Putamen (tissue), 1 donor: Measurements from ENCODE around the gene CSNK1D.

ENCODE experiments used
- DNase-seq: peaks from one replicate; pipeline ENCODE4 v3.0.0-alpha.2; 2016; ENCODE audit warnings: low spot score

The CSNK1D gene

DNA sequence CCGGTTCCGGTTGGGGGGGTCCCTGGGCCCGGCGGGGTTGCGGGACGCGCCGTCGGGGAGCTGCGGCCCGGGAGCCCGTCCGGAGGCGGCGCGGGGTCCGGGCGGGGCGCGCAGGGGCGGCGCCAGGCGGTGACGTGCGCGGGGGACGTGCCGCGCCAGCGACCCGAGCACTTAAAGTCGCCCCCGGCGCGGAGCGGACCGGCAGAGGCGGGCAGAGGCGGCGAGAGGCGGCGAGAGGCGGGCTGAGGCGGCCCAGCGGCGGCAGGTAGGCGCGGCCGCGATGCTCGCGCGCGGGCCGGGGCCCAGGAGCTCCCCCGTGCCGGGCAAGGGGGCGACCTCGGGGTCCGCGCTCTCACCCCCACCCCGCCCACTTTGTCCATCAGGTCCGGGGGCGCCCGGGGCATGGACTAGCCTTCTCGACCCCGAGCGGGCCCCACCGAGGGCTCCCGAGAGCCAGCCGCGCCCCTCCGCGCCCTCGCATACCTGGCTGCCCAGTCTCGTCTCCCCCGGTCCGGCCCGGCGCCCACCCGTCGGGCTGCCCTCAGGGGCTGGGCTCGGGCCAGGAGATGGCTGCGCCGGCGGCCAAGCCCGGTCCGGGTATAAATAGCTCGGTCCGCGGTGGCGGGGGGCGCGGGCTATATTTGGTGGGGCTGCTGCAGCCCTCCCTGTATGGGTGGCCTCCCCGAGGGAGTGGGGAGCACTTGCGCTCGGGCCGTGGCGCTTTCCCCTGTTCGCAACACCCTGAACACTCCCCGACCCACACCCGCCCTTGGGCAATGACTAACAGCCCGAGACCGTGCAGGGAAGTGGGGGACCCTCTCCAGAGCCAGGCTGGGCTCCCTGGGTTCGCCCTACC is 44.4 kb downstream of the CSNK1D start, which contains the start of gene SLC16A3:
Gene SLC16A3 (plus strand): TSS at position 201 of the 856 bp plus-strand sequence. CDS start 6,967 bp downstream, outside the sequence.
- DNase-seq = no peak

GRCh38 chr17:82228278-82228841 is 45.1 kb downstream of the CSNK1D start:
- DNase-seq = no peak

DNA sequence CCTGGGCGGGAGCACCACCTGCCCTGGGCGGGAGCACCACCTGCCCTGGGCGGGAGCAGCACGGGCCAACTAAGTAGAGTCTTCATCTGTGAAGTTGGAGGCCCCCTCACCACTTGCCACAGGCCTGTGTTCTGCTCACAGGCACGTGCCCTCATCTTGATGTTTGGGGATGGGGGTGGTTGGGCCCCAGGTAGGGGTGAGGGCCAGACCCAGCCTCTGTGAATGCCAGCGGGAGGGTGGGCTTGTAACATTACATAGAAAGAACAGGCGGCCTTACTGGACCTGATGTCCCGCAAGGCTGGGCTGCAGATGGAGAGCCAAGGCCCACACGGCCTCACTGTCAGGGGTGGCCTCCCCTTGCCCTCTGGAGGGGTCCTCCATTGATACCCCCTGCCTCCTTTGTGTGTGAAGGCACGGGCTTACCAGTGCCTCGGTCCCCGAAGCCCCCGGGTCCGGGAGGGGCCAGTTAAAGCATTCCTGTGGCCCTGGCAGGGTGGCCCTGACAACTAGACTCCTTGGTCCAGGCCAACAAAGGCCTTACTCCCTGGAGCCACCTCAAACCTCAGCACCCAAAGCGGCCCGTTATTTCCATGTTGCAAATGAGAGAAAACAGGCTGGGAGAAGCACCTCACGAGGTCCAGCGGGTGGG is 45.7 kb downstream of the CSNK1D start:
- no peak for DNase-seq

GRCh38 chr17:82226809-82227628 is 46.5 kb downstream of the CSNK1D start:
- DNase-seq = no peak

DNA sequence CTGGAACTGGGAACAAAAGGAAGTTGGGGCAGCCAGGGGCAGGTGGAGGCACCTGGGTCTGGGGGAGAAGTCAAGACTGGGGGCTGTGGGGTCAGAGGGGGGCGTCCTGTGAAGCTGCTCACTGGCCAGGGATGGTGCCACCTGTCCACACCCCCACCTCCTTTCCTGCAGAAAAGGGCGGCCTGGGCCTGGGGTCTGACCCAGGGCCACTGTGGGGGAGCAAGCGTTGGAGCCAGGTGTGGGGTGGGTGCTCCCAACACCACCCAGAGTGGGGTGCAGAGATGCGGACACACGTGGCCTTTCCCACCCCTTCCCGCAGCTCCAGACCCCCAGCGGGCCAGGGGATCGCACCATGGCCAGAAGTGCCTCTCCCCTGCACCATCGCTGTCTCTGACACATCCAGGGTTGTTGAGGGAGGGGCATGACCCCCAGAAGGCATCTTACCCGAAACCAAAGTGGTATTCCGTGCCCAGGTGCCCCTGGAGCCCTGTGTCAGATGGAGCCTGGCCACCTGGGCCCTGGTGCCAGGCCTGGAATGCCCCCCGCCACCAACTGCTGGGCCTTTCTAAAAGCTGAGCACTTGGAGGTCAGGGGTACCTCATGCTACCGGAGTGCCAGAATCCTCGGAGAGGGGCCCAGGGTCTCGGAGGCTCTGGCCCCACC is 47.2 kb downstream of the CSNK1D start:
- DNase-seq = no peak

DNA sequence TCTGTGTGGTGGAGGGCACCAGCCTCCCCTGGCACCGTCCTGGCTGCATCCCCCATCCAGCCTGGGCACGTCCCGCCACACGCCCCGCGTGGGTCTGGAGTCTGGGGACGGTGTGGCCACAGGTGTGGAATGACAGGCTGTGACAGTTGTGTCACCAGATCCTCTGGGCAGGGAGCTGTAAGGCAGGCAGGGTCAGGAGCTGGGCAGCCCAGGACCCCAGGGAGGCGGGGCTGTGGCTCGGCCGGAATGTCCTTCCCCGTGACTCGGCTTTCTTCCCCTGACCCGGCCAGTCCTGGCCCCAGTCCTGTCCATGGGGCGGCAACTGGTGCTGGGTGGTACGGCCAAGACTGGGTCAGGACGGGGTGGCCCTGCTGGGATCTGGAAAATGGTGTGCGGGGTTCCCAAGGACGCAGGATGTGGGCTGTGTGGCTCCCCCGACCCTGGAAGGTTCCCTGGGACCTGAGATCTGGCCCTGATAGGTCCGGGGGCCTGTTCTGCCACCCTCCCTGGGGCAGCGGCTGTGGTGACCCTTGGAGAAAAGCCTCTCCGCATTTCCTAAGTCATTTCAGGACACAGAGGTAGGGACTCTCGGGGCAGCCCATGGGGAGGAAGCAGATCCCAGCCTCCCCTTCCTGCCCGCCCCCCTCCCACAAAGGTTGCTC is 48.0 kb downstream of the CSNK1D start:
- DNase-seq = no peak

DNA sequence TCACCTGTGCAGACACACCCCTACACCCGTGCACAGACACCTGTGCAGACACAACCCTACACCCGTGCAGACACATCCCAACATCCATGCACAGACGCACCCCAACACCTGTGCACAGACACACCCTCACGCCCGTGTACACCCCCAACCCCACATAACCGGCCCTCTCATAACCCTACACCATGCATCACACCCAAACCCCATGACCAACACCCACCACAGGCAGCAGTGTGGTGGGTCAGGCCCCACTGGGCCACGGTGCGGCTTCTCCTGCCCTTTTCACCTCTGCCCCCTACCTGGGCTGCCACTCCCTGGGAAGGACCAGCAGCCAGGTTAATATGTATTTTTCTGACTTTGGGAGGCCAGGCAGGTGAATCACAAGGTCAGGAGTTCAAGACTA is 48.8 kb downstream of the CSNK1D start:
- no peak for DNase-seq

- no peak for DNase-seq
Observed at GRCh38 chr17:82223517-82223916, 50.0 kb downstream of the CSNK1D start.

GRCh38 chr17:82222816-82223215 is 50.7 kb downstream of the CSNK1D start:
- no peak for DNase-seq

- DNase-seq = no peak
Observed at GRCh38 chr17:82221341-82221902, 52.1 kb downstream of the CSNK1D start.

- no peak for DNase-seq
Observed at GRCh38 chr17:82219753-82220709, 53.5 kb downstream of the CSNK1D start.

GRCh38 chr17:82219083-82219482 is 54.4 kb downstream of the CSNK1D start:
- no peak for DNase-seq

- DNase-seq = no peak
Observed at GRCh38 chr17:82218349-82219075, 55.0 kb downstream of the CSNK1D start.

- DNase-seq = no peak
Observed at GRCh38 chr17:82217530-82218204, 55.8 kb downstream of the CSNK1D start.

DNA sequence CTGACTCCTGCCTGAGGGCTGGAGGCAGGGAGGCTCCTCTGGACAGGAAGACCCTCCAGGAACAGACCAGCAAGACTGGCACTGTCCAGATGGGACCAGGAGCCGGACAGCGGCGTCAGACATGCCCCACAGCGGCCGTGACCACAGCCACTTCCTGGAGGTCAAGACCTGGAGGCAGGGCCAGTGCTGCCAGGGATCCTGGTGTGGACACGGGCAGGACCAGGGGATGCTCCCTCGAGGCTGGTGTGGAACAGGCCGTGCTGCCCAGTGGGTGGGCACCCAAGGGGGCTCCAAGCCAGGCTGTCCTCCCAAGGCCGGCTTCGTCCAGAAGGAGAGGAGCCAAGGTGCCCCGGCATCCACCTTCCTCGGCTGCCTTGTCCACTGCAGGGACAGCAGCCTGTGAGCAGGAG is 56.4 kb downstream of the CSNK1D start:
- DNase-seq = no peak

- no peak for DNase-seq
Observed at GRCh38 chr17:82216301-82217119, 57.0 kb downstream of the CSNK1D start.

DNA sequence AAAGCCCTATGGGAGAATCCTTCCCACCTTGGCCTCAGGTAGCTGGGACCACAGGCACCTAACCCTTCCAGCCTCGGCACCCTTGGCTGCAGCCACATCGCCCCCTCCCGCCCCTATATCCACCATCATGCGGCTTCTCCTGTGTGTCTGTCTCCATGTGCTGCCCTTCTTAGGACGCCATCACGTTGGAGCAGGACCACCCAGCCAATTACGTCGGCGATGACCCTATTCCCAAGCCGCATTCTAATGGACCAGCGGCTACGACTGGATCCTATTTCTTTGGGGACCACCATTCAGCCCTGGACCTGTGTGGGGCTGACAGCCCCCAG is 57.6 kb downstream of the CSNK1D start:
- DNase-seq = no peak
